Stimulated activated CD4-positive, alpha-beta T cell treated with anti-CD3 and anti-CD28 coated beads, Interleukin-12 subunit alpha, Interleukin-12 subunit beta, amount 100 ng/mL, for 4 hours (primary cell): ENCODE results near the gene GPALPP1.

ENCODE experiments used
- DNase-seq: peaks from one replicate; pipeline ENCODE4 v3.0.0-alpha.2; 2020

The GPALPP1 gene

DNA sequence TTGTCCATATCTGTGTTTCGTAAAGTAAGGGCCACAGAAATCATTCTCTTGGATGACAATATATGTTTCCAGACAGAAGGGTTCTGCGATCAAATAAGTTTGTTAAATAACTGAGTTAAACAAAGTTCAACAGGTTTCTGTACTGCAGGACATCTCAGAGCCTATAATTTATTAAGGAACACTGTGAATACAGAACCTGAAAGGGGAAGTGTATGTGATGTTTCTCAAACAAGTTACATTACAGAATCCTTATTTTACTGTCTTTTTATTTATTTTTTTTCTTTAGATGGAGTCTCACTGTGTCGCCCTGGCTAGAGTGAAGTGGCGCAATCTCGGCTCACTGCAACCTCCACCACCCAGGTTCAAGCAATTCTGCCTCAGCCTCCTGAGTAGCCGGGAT lies 75.6 kb downstream of the GPALPP1 start:
- no peak for DNase-seq

DNA sequence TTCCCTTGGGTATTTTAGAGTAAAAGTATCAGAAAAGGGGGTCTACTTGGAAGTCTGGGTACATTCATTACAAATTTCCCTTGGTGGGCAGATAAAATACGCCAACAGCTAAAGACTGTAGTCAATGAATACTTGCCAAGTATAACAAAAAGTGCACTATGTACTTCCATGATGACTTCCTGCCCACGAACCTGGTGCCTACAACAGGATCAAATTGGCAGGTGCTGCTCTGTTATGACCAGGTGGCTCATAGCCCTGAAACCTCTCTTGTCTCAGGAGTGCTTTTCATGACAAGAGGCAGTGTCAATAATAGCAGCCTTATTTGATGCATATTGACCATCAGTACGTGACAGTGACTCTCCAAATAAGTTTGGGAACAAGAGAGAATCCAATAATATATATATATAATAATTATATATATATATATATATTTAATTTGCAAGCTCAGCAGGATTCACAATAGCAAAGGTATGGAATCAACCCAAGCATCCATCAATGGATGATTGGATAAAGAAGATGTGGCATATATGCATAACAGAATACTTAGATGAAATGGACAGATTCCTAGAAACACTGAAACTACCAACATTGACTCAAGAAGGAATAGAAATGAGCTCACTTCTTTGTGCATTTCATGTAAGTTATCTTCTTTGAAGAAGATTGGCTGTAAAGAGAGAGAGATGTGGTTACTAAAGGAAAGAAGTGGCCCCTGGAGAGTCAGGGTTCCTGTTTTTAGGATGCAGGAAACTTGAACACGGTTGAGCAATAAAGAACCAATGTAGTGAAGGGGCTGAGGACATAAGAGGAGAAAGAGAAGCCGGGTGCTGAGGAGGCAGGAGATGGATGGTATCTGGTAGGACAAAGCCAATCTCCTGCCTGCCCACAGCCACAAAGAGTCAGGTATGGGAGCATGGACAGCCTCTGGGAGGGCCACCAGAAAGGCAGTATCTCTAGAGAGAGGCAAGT lies 79.0 kb downstream of the GPALPP1 start:
- no peak for DNase-seq

DNA sequence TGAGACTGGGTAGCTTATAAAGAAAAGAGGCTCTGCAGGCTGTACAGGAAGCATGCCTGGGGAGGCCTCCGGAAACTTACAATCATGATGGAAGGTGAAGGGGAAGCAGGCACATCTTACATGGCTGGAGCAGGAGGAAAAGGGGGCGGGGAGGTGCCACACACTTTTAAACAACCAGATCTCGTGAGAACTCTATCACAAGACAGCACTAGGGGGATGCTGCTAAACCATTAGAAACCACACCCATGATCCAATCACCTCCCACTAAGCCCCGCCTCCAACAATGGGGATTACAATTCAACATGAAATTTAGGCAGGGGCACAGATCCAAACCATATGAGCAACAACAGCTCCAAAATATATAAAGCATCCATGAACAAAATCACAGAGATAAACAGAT lies 84.5 kb downstream of the GPALPP1 start:
- DNase-seq = no peak

- DNase-seq = no peak
Observed at GRCh38 chr13:45074721-45075120, 85.4 kb downstream of the GPALPP1 start.

GRCh38 chr13:45078003-45078402 lies 88.7 kb downstream of the GPALPP1 start:
- no peak for DNase-seq
